ENCODE measurements around the gene BCL2L14.

Gene BCL2L14

DNA sequence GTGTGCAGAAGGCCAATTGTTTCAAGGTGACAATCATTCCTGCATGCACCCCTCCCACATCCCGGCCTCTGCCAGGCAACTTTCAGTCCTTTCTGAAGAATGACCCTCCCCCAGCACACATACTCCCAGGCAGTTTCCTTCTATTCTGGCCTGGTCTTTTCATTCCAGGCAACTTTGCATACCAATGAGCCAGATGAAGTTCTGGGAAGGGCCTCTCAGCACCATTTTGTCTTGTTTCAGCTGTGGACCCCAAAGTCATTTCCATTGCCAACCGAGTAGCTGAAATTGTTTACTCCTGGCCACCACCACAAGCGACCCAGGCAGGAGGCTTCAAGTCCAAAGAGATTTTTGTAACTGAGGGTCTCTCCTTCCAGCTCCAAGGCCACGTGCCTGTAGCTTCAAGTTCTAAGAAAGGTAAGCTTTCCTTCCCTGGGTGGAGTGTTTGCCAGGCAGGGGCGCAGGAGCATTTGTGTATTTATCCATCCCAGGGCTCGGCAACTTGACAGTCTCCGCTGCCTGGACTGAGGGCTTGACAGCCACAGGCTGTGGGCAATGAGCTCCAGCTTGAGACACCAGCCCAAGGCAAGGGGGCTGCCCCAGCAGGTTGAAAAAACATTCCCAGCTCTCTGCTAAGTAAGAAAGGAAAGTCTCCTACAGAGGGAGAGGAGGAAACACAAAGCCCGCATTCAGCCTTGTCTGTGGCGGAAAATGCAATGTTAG is 16.4 kb downstream of the BCL2L14 start:
- no peak overlapping the region for H3K4me3 ChIP-seq (ENCODE audit: low read length)
- H3F3A ChIP-seq (ENCODE audit: control insufficient read depth, insufficient read depth) = no peaks in the 10 kb centered on the region
- H3K4me2 ChIP-seq (ENCODE audit: low read length) = no peak overlapping the region
- peaks cover 9% of the 10 kb centered on the region for H3K27me3 ChIP-seq (ENCODE audit: control insufficient read depth, low read length)
- no peaks in the 10 kb centered on the region for H3K79me2 ChIP-seq (ENCODE audit: control insufficient read depth, low read length)
- no peaks in the 10 kb centered on the region for H3K9me2 ChIP-seq (replicated peaks; ENCODE audit: control insufficient read depth, low read length)
- no peaks in the 10 kb centered on the region for H3K4me1 ChIP-seq (ENCODE audit: control insufficient read depth, low read length)
- no peaks in the 10 kb centered on the region for H3K36me3 ChIP-seq (ENCODE audit: control insufficient read depth, low read length)
- no peaks in the 10 kb centered on the region for H3K9me3 ChIP-seq (ENCODE audit: control insufficient read depth, insufficient read depth, low read length)
- H3K27ac ChIP-seq (ENCODE audit: low read depth, low read length) = no peak overlapping the region
- TF ChIP-seq CTCF (IDR thresholded peaks at IDR 0.05; ENCODE audit: low read depth, low read length, poor library complexity, severe bottlenecking) (no peak), EZH2phosphoT487 (IDR thresholded peaks at IDR 0.05; ENCODE audit: borderline replicate concordance, low read length) (no peak)
- no peaks in the 10 kb centered on the region for H4K20me1 ChIP-seq (ENCODE audit: control insufficient read depth, insufficient read depth, low read depth, low read length)

DNA sequence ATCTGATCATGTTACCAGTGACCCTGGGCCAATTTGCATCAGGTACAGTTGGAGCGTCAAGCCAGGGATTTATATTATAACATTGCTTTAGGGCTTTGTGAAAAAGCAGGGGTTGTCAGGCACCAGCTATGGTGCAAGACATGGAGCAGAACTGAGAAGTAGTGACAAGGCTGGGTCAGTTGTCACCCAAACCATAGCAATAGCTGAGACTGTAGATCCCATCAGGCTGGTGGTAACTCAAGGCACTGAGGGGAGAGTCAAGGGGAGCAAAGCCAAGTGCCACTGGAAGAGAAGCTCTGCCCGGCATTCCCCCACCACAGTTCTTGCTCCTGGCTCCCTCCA is 16.9 kb downstream of the BCL2L14 start:
- no peak overlapping the region for H3K27ac ChIP-seq (ENCODE audit: low read depth, low read length)

DNA sequence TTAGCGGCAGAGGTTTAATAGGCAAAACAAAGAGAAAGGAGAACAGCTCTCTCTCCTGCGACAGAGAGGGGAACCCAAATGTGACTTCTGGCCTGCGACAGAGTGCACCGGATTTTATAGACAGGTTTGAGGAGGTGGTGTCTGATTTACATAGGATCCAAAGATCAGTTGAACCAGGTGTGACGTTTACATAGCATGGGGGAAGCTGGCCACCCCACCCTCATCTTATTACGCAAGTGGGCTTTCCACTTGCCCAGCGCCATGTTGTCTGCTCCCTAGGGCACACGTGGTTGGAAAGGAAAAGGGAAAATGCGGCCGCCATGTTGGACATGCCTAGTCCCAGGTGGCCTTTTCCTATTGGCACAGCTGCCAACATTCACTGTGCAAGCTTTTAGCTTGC is 17.4 kb downstream of the BCL2L14 start:
- Histone ChIP-seq H3K4me2 (ENCODE audit: low read length) (no peak overlapping the region), H3K79me2 (ENCODE audit: control insufficient read depth, low read length) (no peaks in the 10 kb centered on the region), H3K27me3 (ENCODE audit: control insufficient read depth, low read length) (peaks cover 9% of the 10 kb centered on the region), H3K27ac (ENCODE audit: low read depth, low read length) (no peak overlapping the region), H3F3A (ENCODE audit: control insufficient read depth, insufficient read depth) (no peaks in the 10 kb centered on the region), H3K9me3 (ENCODE audit: control insufficient read depth, insufficient read depth, low read length) (no peaks in the 10 kb centered on the region), H3K36me3 (ENCODE audit: control insufficient read depth, low read length) (no peaks in the 10 kb centered on the region), H3K4me1 (ENCODE audit: control insufficient read depth, low read length) (no peaks in the 10 kb centered on the region), H3K9me2 (replicated peaks; ENCODE audit: control insufficient read depth, low read length) (no peaks in the 10 kb centered on the region), H4K20me1 (ENCODE audit: control insufficient read depth, insufficient read depth, low read depth, low read length) (no peaks in the 10 kb centered on the region), H3K4me3 (ENCODE audit: low read length) (no peak overlapping the region)
- TF ChIP-seq EZH2phosphoT487 (IDR thresholded peaks at IDR 0.05; ENCODE audit: borderline replicate concordance, low read length) (no peak), CTCF (IDR thresholded peaks at IDR 0.05; ENCODE audit: low read depth, low read length, poor library complexity, severe bottlenecking) (no peak)

More for the DNA sequence above, 16.9 kb downstream of the BCL2L14 start:
- H3F3A ChIP-seq (ENCODE audit: control insufficient read depth, insufficient read depth) = no peaks in the 10 kb centered on the region
- no peaks in the 10 kb centered on the region for H3K9me2 ChIP-seq (replicated peaks; ENCODE audit: control insufficient read depth, low read length)
- no peaks in the 10 kb centered on the region for H3K9me3 ChIP-seq (ENCODE audit: control insufficient read depth, insufficient read depth, low read length)
- no peaks in the 10 kb centered on the region for H3K79me2 ChIP-seq (ENCODE audit: control insufficient read depth, low read length)
- no peaks in the 10 kb centered on the region for H3K4me1 ChIP-seq (ENCODE audit: control insufficient read depth, low read length)
- H3K36me3 ChIP-seq (ENCODE audit: control insufficient read depth, low read length) = no peaks in the 10 kb centered on the region
- H3K4me2 ChIP-seq (ENCODE audit: low read length) = no peak overlapping the region
- no peak overlapping the region for H3K4me3 ChIP-seq (ENCODE audit: low read length)
- TF ChIP-seq CTCF (IDR thresholded peaks at IDR 0.05; ENCODE audit: low read depth, low read length, poor library complexity, severe bottlenecking) (no peak), EZH2phosphoT487 (IDR thresholded peaks at IDR 0.05; ENCODE audit: borderline replicate concordance, low read length) (no peak)
- H4K20me1 ChIP-seq (ENCODE audit: control insufficient read depth, insufficient read depth, low read depth, low read length) = no peaks in the 10 kb centered on the region
- peaks cover 9% of the 10 kb centered on the region for H3K27me3 ChIP-seq (ENCODE audit: control insufficient read depth, low read length)

All from DOHH2 (cell line).